ENCODE results near the gene COL6A1.

COL6A1 gene

DNA sequence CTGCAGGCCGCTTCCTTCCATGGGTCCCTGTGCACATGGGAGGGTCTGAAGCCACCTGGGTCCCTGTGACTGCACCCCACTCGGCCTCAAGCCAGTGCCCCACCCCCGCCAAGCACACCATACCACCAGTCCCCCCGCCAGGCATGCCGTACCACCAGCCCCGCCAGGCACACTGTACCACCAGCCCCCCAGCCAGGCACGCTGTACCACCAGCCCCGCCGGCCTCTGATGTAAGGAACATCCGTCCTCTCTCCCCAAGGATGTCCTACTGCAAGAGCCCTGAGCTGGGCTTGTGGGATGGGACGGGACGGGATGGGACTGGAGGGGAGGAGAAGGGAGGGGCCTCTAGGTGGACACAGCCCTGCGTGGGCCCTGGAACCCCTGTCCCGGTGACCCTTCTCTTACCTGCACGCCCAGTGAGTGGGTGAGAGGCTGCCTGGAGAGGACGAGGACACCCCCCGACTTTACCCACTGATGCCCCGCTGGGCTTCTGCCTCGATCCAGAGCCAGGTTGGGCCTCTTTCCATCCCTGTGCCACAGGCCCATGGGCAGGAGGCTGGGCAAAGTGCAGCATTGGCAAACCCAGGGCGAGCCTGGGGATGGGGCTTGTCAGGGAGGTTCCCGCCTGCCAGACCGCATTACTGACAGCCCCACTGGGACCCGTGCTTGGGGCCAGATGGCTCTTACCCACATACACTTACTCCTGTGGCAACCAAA lies 40.8 kb upstream of the COL6A1 start:
- H3K36me3 ChIP-seq (ENCODE audit: insufficient read depth, low read length) = no peaks in the 10 kb centered on the region
- no peaks in the 10 kb centered on the region for H3K4me1 ChIP-seq (ENCODE audit: insufficient read depth, low read length)
- H3K27ac ChIP-seq (ENCODE audit: low read depth, low read length) = no peak overlapping the region
- WGBS = 93% methylated on average over 23 of the region's 23 CpGs
- H3K4me3 ChIP-seq (ENCODE audit: low read length) = no peak overlapping the region
- no peak overlapping the region for H3K9ac ChIP-seq (ENCODE audit: low read depth, low read length)
- H3K27me3 ChIP-seq (ENCODE audit: insufficient read depth, low read length) = no peaks in the 10 kb centered on the region; the same call in 1 of the 2 replicates
- H3K9me3 ChIP-seq (ENCODE audit: insufficient read depth, low read depth, low read length) = peaks cover 9% of the 10 kb centered on the region

DNA sequence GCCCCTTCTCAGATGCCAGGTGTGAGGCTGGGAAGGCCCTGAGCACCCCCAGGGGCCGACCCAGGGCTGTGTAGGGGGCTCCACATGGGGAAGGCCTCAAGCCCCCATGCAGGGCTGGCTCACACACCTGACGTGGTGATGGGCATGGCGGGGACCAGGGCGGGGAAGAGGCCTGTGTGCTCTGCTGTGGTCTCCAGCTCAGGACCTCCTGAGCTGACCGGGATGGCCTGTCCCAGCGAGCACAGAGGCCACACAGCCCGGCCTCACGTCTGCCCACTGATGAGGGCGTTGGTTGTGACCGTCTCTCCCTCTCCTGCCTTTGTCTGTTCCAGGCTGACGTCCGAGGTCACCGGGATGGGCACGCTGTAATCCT lies 40.2 kb upstream of the COL6A1 start:
- 92% methylated on average over 14 of the region's 14 CpGs for WGBS
- peaks cover 6% of the 10 kb centered on the region; the same call in 1 of the 2 replicates for H3K9me3 ChIP-seq (ENCODE audit: insufficient read depth, low read depth, low read length)
- no peaks in the 10 kb centered on the region for H3K36me3 ChIP-seq (ENCODE audit: insufficient read depth, low read length)
- H3K27me3 ChIP-seq (ENCODE audit: insufficient read depth, low read length) = no peaks in the 10 kb centered on the region; the same call in 1 of the 2 replicates
- H3K4me3 ChIP-seq (ENCODE audit: low read length) = no peak overlapping the region
- H3K27ac ChIP-seq (ENCODE audit: low read depth, low read length) = no peak overlapping the region
- no peaks in the 10 kb centered on the region for H3K4me1 ChIP-seq (ENCODE audit: insufficient read depth, low read length)
- H3K9ac ChIP-seq (ENCODE audit: low read depth, low read length) = no peak overlapping the region

DNA sequence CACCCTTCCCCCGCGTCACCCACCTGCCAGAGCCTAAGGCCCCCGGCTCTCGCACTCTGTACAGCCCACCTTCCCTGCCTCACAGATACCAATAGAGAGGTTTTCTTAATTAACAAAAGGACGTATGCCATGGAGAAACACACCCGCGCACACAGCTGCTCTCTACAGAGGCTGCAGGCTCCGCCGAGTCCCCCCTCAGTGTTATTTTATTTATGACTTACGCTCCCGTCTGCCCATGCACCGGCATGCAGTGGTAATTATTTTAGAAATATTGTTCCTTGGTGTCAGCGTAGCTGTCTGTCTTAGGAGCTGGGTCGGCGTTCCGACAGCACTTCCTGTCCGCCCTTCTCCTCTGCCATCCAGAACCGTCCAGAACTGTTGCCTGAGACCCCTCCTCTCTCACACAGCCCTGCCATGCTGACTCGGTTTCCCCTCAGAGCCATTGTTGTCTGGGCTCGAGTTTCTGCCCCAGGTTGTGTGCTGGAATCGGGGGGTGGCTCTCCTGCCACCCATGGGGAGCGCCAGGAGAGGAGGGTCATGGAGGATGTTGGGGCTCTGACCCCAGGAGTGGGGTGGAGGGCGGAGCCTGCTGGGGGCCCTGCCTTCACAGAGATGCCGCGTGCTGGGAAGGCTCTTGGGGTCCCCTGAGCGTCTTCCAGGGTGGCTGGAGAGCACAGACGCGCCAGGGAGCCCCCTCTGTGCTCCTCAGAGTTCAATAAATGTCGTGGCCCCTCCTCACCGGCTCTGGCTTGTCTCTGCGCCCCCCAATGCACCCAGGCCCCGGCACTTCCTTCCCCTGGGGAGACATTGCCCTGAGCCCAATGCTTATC lies 39.6 kb upstream of the COL6A1 start:
- Histone ChIP-seq H3K4me1 (ENCODE audit: insufficient read depth, low read length) (no peaks in the 10 kb centered on the region), H3K27me3 (ENCODE audit: insufficient read depth, low read length) (no peaks in the 10 kb centered on the region; the same call in 1 of the 2 replicates), H3K9me3 (ENCODE audit: insufficient read depth, low read depth, low read length) (peaks cover 4% of the 10 kb centered on the region; the same call in 1 of the 2 replicates), H3K27ac (ENCODE audit: low read depth, low read length) (no peak overlapping the region), H3K9ac (ENCODE audit: low read depth, low read length) (no peak overlapping the region), H3K36me3 (ENCODE audit: insufficient read depth, low read length) (no peaks in the 10 kb centered on the region), H3K4me3 (ENCODE audit: low read length) (no peak overlapping the region)
- 93% methylated on average over 32 of the region's 32 CpGs for WGBS

DNA sequence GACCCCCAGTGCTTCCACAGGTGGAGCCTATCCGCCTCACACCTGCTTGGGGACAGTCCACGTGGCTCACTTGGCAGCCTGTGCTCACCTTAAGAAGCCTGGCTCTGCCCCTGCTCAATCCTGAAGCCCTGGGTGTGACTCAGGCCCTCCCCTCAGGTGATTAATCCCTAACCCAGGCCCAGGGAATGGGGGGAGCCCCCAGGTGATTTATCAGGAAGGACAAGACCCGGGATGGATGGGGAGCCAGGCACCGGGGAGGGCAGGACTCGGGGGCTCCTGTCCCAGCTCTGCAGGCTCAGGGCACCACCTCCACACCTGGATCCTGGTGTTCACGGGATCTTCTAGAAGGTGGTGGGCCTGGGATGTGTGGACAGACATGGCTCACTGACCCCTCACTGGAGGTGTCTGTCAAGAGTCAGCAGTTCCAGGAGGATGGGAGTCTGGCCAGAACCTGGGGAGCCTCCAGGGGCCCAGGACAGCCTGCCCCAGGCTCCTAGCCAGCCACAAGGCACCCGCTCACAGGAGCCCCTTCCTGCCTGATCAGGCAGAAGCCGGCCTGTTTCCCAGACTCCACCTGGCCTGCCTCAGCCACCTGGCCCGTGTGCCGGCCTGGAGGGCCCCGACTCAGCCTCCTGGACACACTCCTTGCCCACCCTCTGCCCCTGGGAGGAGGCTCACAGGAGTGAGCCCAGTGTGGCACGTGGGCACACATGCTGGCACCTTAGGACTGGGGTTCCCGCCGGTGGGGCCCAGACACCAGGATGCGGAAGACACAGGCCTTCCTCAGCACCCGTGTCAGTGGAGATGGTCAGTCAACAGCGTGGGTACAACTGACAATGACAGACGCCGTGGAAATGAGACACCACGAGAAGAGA lies 38.6 kb upstream of the COL6A1 start:
- Histone ChIP-seq H3K27me3 (ENCODE audit: insufficient read depth, low read length) (no peaks in the 10 kb centered on the region; the same call in 1 of the 2 replicates), H3K9ac (ENCODE audit: low read depth, low read length) (no peak overlapping the region), H3K4me1 (ENCODE audit: insufficient read depth, low read length) (no peaks in the 10 kb centered on the region), H3K27ac (ENCODE audit: low read depth, low read length) (no peak overlapping the region), H3K4me3 (ENCODE audit: low read length) (no peak overlapping the region), H3K36me3 (ENCODE audit: insufficient read depth, low read length) (no peaks in the 10 kb centered on the region), H3K9me3 (ENCODE audit: insufficient read depth, low read depth, low read length) (no peaks in the 10 kb centered on the region)
- WGBS = 88% methylated on average over 20 of the region's 20 CpGs

DNA sequence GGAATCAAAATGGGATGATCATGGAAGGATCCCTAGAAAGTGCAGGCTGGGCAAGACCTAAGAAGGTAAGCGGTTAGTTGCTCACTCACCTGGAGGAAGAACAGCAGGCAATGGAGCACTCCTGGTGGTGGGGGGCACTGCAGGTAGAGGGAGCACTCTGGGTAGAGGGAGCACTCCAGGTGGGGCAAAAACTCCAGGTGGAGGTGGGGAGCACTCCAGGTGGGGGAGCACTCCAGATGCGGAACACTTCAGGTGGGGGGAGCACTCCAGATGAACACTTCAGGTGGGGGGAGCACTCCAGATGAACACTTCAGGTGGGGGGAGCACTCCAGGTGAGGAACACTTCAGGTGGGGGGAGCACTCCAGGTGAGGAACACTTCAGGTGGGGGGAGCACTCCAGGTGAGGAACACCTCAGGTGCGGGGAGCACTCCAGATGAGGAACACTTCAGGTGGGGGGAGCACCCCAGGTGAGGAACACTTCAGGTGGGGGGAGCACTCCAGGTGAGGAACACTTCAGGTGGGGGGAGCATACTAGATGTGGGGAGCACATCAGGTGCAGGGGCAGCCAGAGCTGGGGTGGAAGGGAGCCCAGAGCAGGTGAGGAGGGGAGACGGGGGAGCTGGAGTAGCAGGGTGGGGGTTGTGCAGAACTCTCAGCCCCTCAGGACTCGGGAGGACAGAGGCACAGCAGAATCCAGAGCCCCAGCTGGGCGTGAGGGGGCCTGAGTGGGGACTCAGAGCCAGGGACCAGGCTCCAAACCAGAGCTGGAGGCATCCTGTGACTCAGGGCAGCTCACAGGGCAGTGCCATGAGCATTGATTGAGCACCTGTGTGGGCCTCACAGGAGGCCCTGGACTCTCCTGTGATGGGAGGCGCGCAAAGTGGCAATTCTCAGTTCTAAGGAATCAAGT lies 37.7 kb upstream of the COL6A1 start:
- no peaks in the 10 kb centered on the region for H3K9me3 ChIP-seq (ENCODE audit: insufficient read depth, low read depth, low read length)
- WGBS = 93% methylated on average over 8 of the region's 8 CpGs
- H3K9ac ChIP-seq (ENCODE audit: low read depth, low read length) = no peak overlapping the region
- H3K36me3 ChIP-seq (ENCODE audit: insufficient read depth, low read length) = no peaks in the 10 kb centered on the region
- H3K27me3 ChIP-seq (ENCODE audit: insufficient read depth, low read length) = no peaks in the 10 kb centered on the region; the same call in 1 of the 2 replicates
- no peaks in the 10 kb centered on the region for H3K4me1 ChIP-seq (ENCODE audit: insufficient read depth, low read length)
- no peak overlapping the region for H3K27ac ChIP-seq (ENCODE audit: low read depth, low read length)
- H3K4me3 ChIP-seq (ENCODE audit: low read length) = no peak overlapping the region

DNA sequence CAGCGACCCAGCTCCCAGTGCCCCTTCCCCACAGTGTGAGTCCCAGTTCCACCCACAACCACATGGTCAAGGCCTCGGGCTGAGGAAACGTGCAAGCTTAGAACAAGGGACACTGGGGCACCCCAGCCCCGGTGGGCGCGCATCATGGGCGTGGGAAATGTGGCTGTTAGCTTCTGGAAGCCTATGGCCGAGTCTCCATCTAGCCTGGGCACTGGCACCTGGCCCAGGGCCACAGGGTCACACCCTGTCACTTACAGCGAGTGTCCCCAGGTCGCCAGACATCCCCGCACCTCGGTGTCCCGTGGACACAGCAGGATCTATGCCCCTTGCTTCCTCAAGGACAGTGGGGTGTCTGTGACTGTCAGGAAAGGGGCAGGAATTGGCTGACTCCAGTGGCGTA lies 37.0 kb upstream of the COL6A1 start:
- Histone ChIP-seq H3K9ac (ENCODE audit: low read depth, low read length) (no peak overlapping the region), H3K36me3 (ENCODE audit: insufficient read depth, low read length) (no peaks in the 10 kb centered on the region), H3K4me1 (ENCODE audit: insufficient read depth, low read length) (no peaks in the 10 kb centered on the region), H3K9me3 (ENCODE audit: insufficient read depth, low read depth, low read length) (no peaks in the 10 kb centered on the region), H3K27me3 (ENCODE audit: insufficient read depth, low read length) (no peaks in the 10 kb centered on the region; the same call in 1 of the 2 replicates), H3K27ac (ENCODE audit: low read depth, low read length) (no peak overlapping the region), H3K4me3 (ENCODE audit: low read length) (no peak overlapping the region)
- WGBS = 94% methylated on average over 14 of the region's 14 CpGs

DNA sequence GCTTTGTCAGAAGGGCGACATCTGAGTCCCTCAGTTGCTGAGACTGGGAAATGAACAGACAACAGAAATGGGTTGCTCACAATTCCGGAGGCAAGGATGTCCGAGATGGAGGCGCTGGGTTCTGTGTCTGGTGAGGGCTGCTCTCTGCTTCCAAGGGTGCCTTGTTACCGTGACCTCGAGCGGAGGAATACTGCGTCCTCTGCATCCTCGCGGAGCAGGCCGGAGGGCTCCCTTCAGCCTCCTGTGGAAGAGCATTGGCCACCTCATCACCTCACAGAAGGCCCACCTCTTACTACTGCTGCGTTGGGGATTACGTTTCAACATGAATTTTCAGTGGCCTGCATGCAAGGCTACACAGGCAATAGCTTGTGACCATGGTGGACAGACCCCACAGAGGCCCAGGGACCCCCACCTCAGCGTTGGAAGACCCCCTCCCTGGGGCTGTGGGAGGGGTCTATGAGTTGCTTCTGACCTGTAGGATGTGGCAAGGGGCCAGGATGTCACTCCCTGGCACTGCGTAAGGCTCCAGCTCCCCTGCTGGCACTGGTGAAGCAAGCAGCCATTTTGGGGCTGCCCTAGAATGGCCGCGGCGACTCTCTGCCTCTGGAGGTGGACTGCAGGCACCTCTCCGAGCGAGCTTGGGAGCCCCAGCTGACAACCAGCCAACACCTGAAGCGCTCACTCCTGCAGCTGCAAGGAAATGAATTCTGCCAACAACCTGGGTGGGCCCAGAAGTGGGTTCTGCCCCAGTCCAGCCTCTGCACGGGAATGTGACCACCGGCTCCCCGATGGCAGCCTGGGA lies 36.3 kb upstream of the COL6A1 start:
- Histone ChIP-seq H3K4me1 (ENCODE audit: insufficient read depth, low read length) (no peaks in the 10 kb centered on the region), H3K27ac (ENCODE audit: low read depth, low read length) (no peak overlapping the region), H3K36me3 (ENCODE audit: insufficient read depth, low read length) (no peaks in the 10 kb centered on the region), H3K9ac (ENCODE audit: low read depth, low read length) (no peak overlapping the region), H3K27me3 (ENCODE audit: insufficient read depth, low read length) (no peaks in the 10 kb centered on the region; the same call in 1 of the 2 replicates), H3K9me3 (ENCODE audit: insufficient read depth, low read depth, low read length) (no peaks in the 10 kb centered on the region), H3K4me3 (ENCODE audit: low read length) (no peak overlapping the region)
- 94% methylated on average over 24 of the region's 24 CpGs for WGBS

DNA sequence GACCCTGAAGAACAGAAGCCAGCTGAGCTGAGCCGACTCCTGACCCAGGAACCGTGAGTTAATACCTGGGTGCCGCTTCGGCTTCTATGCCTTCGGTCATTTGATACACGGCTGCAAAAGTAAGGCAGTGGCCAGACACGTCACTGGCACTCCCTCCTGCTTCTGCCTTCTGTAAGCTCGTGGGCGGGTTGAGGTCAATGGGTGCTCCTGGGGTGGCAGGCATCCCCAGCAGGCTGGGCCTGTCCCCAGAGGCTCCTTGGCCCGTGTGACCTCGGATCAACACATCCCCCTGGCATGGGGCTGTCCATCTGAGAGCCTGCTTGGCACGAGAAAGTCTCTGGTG lies 35.7 kb upstream of the COL6A1 start:
- 93% methylated on average over 12 of the region's 12 CpGs for WGBS
- Histone ChIP-seq H3K27ac (ENCODE audit: low read depth, low read length) (no peak overlapping the region), H3K27me3 (ENCODE audit: insufficient read depth, low read length) (no peaks in the 10 kb centered on the region; the same call in 1 of the 2 replicates), H3K4me1 (ENCODE audit: insufficient read depth, low read length) (peaks cover 4% of the 10 kb centered on the region; the same call in 1 of the 2 replicates), H3K9ac (ENCODE audit: low read depth, low read length) (no peak overlapping the region), H3K9me3 (ENCODE audit: insufficient read depth, low read depth, low read length) (no peaks in the 10 kb centered on the region), H3K4me3 (ENCODE audit: low read length) (no peak overlapping the region), H3K36me3 (ENCODE audit: insufficient read depth, low read length) (no peaks in the 10 kb centered on the region)

DNA sequence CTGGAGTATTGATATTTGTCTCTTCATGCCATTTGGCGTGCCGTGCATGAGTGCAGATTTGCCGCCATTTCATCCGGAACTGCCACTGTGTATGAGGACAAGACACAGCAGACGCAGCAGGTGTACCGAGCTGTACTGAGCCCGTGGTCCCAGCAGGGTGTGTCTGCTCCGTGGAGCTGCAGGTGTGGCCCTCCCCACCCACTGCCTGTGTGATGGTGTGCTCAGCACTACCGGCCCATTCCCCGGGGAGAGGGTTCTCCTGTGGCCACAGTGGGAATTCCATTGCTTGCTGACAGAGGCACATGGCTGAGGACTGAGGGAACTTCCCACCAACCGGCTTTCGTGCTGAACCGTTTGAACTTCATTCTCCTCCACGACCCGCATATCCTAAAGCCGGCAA lies 34.3 kb upstream of the COL6A1 start:
- Histone ChIP-seq H3K27ac (ENCODE audit: low read depth, low read length) (no peak overlapping the region), H3K9ac (ENCODE audit: low read depth, low read length) (no peak overlapping the region), H3K4me1 (ENCODE audit: insufficient read depth, low read length) (peaks cover 8% of the 10 kb centered on the region; the same call in 1 of the 2 replicates), H3K4me3 (ENCODE audit: low read length) (no peak overlapping the region), H3K27me3 (ENCODE audit: insufficient read depth, low read length) (no peaks in the 10 kb centered on the region; the same call in 1 of the 2 replicates), H3K9me3 (ENCODE audit: insufficient read depth, low read depth, low read length) (no peaks in the 10 kb centered on the region), H3K36me3 (ENCODE audit: insufficient read depth, low read length) (no peaks in the 10 kb centered on the region)
- 91% methylated on average over 16 of the region's 16 CpGs for WGBS

Data from HUES64 (cell line).